Measurements from ENCODE around the gene OSBP. TPM values are rescaled to one million over a fixed set of nuclear protein-coding genes. Genes with fewer than 3 reads are reported as not detected.

The OSBP gene
- total RNA-seq, 1 experiment from 2014 or later, result 49.7 TPM

- H3K4me3 ChIP-seq, result peak overlapping the region; percentile 66
- peaks cover 37% of the 10 kb centered on the region for H3K4me1 ChIP-seq (replicated peaks; ENCODE audit: insufficient read depth)
- peaks cover 22% of the 10 kb centered on the region; the same call in 1 of the 2 replicates for H3K36me3 ChIP-seq (ENCODE audit: low read depth)
- peaks cover 35% of the 10 kb centered on the region for H4K20me1 ChIP-seq (ENCODE audit: insufficient read depth)
- peaks cover 37% of the 10 kb centered on the region for H3K79me2 ChIP-seq (ENCODE audit: low read depth)
- peak overlapping the region; percentile 88 for H3K4me2 ChIP-seq
- H2AFZ ChIP-seq, result peak overlapping the region; percentile 96
- DNase-seq, result no peak
- intact Hi-C loops (cut with micrococcal nuclease; ENCODE audit: unreplicated experiment), result loop anchor here (1.0 to 2.0 kb wide), 3 partner anchors 52 to 66 kb away; no protein-coding TSS in a partner anchor
- no peaks in the 10 kb centered on the region for H3K9me2 ChIP-seq (ENCODE audit: insufficient read depth)
- no peaks in the 10 kb centered on the region for H3K27me3 ChIP-seq (ENCODE audit: insufficient read depth, low read depth)
- H3K27ac ChIP-seq, result peak overlapping the region; percentile 67
- H3K9me3 ChIP-seq (ENCODE audit: insufficient read depth, low read depth), result no peaks in the 10 kb centered on the region
- POLR2A ChIA-PET (ENCODE audit: unreplicated experiment), result interaction anchor here (0.6 to 1.1 kb wide), 4 partner anchors 53 to 141 kb away, joined by 4 to 12 read pairs (median 8); partner anchors contain the start of gene PATL1
- TSS peak; percentile 86 for BruUV-seq (replicated peaks)
- CTCF ChIA-PET, result interaction anchor here (0.6 kb wide), 1 partner anchor 53 kb away, joined by 12 read pairs; the partner anchor contains the start of gene PATL1
- peaks cover 3% of the 10 kb centered on the region; the same call in 1 of the 2 replicates for H3F3A ChIP-seq (ENCODE audit: insufficient read depth, low read depth)
- TF ChIP-seq EZH2 (IDR thresholded peaks at IDR 0.05; ENCODE audit: low read depth), result no peak
- TF ChIP-seq CTCF (conservative IDR thresholded peaks at IDR 0.05), result no peak
Measured at GRCh38 chr11:59616396-59616982, 915 bp upstream of the OSBP start.

- CTCF ChIA-PET, result no interaction called here
- TF ChIP-seq CTCF (conservative IDR thresholded peaks at IDR 0.05) (no peak), EZH2 (IDR thresholded peaks at IDR 0.05; ENCODE audit: low read depth) (no peak)
- peak overlapping the region; percentile 98 for H3K4me2 ChIP-seq
- peaks cover 3% of the 10 kb centered on the region; the same call in 1 of the 2 replicates for H3F3A ChIP-seq (ENCODE audit: insufficient read depth, low read depth)
- no peaks in the 10 kb centered on the region for H3K9me2 ChIP-seq (ENCODE audit: insufficient read depth)
- peak overlapping the region; percentile 71 for H3K4me3 ChIP-seq
- peaks cover 29% of the 10 kb centered on the region for H3K36me3 ChIP-seq (ENCODE audit: low read depth)
- peak overlapping the region; percentile 66; the same call in 1 of the 2 replicates for H2AFZ ChIP-seq
- peak overlapping the region; percentile 47 for H3K27ac ChIP-seq
- H3K79me2 ChIP-seq (ENCODE audit: low read depth), result peaks cover 42% of the 10 kb centered on the region
- peak; percentile 52 to 59 for DNase-seq
- no peaks in the 10 kb centered on the region for H3K27me3 ChIP-seq (ENCODE audit: insufficient read depth, low read depth)
- peaks cover 49% of the 10 kb centered on the region for H4K20me1 ChIP-seq (ENCODE audit: insufficient read depth)
- POLR2A ChIA-PET (ENCODE audit: unreplicated experiment), result interaction anchor here (0.6 to 1.1 kb wide), 3 partner anchors 54 to 1298 kb away, joined by 5 to 30 read pairs (median 12); partner anchors contain the start of gene PATL1
- intact Hi-C loops (cut with micrococcal nuclease; ENCODE audit: unreplicated experiment), result loop anchor here (2.0 kb wide), 1 partner anchor 140 kb away; the partner anchor contains the start of gene STX3
- no TSS peak for BruUV-seq (replicated peaks)
- no peaks in the 10 kb centered on the region for H3K9me3 ChIP-seq (ENCODE audit: insufficient read depth, low read depth)
- peaks cover 37% of the 10 kb centered on the region for H3K4me1 ChIP-seq (replicated peaks; ENCODE audit: insufficient read depth)
Measured at GRCh38 chr11:59615120-59615636, 396 bp downstream of the OSBP start.

GRCh38 chr11:59614277-59615119 is 1.1 kb downstream of the OSBP start:
- ChIA-PET CTCF (interaction anchor here (0.6 kb wide), 1 partner anchor 25 kb away, joined by 6 read pairs; no protein-coding TSS in a partner anchor), POLR2A (ENCODE audit: unreplicated experiment) (interaction anchor here (0.6 kb wide), 2 partner anchors 141 to 1299 kb away, joined by 5 to 30 read pairs; no protein-coding TSS in a partner anchor)
- TF ChIP-seq CTCF (conservative IDR thresholded peaks at IDR 0.05) (no peak), EZH2 (IDR thresholded peaks at IDR 0.05; ENCODE audit: low read depth) (no peak)

More at GRCh38 chr11:59614277-59615119, 1.1 kb downstream of the OSBP start:
- Histone ChIP-seq H2AFZ (peak overlapping the region; percentile 66; the same call in 1 of the 2 replicates), H3F3A (ENCODE audit: insufficient read depth, low read depth) (peaks cover 3% of the 10 kb centered on the region; the same call in 1 of the 2 replicates), H3K4me3 (peak overlapping the region; percentile 71), H3K4me1 (replicated peaks; ENCODE audit: insufficient read depth) (peaks cover 37% of the 10 kb centered on the region), H3K27me3 (ENCODE audit: insufficient read depth, low read depth) (no peaks in the 10 kb centered on the region), H4K20me1 (ENCODE audit: insufficient read depth) (peaks cover 55% of the 10 kb centered on the region), H3K9me3 (ENCODE audit: insufficient read depth, low read depth) (no peaks in the 10 kb centered on the region), H3K9me2 (ENCODE audit: insufficient read depth) (no peaks in the 10 kb centered on the region), H3K4me2 (peak overlapping the region; percentile 98), H3K27ac (0 out of 2 replicates have a peak overlapping the region, but pooled peaks have one; percentile 47), H3K79me2 (ENCODE audit: low read depth) (peaks cover 43% of the 10 kb centered on the region), H3K36me3 (ENCODE audit: low read depth) (peaks cover 36% of the 10 kb centered on the region)
- intact Hi-C loops (cut with micrococcal nuclease; ENCODE audit: unreplicated experiment), result loop anchor here (2.0 kb wide), 1 partner anchor 140 kb away; the partner anchor contains the start of gene STX3
- BruUV-seq (replicated peaks), result TSS peak; percentile 32
- no peak for DNase-seq
